HG03354 (cell line): Measurements from ENCODE around the gene IPP.
A peak's percentile ranks its signal among the peaks of the same experiment; 100 is the strongest.
"Not testable (repeated sequence)": the region's sequence is repeated elsewhere in the genome, so short reads cannot be mapped to it uniquely, and the experiment has no call there.

Experiments
- ATAC-seq: cut with Tn5 transposase; IDR thresholded peaks from one replicate; pipeline ENCODE4 v1.9.1; 2021; ENCODE audit warnings: mild to moderate bottlenecking; ENCODE audit not compliant: unreplicated experiment, poor library complexity, severe bottlenecking

The IPP gene

GRCh38 chr1:45751039-45751838, 786 bp upstream of the IPP start:
- not testable (repeated sequence) for ATAC-seq

- ATAC-seq, result no peak
Measured at GRCh38 chr1:45746922-45747321, 3.5 kb downstream of the IPP start.

GRCh38 chr1:45739641-45740156, 10.8 kb downstream of the IPP start:
- not testable (repeated sequence) for ATAC-seq

GRCh38 chr1:45739137-45739536, 11.3 kb downstream of the IPP start:
- ATAC-seq, result no peak

GRCh38 chr1:45730780-45731319, 19.6 kb downstream of the IPP start:
- no peak for ATAC-seq

GRCh38 chr1:45730075-45730779, 20.2 kb downstream of the IPP start:
- ATAC-seq, result no peak

- not testable (repeated sequence) for ATAC-seq
Measured at GRCh38 chr1:45726007-45726406, 24.4 kb downstream of the IPP start.

- no peak for ATAC-seq
Measured at GRCh38 chr1:45723248-45723930, 27.1 kb downstream of the IPP start.

- ATAC-seq, result no peak
Measured at GRCh38 chr1:45722809-45723208, 27.6 kb downstream of the IPP start.

GRCh38 chr1:45721207-45721606, 29.2 kb downstream of the IPP start:
- ATAC-seq, result no peak

- no peak for ATAC-seq
Measured at GRCh38 chr1:45718289-45718688, 32.2 kb downstream of the IPP start.

GRCh38 chr1:45717386-45717785, 33.1 kb downstream of the IPP start:
- ATAC-seq, result not testable (repeated sequence)

GRCh38 chr1:45716700-45717099, 33.8 kb downstream of the IPP start:
- no peak for ATAC-seq

GRCh38 chr1:45713711-45714110, 36.7 kb downstream of the IPP start:
- ATAC-seq, result no peak

GRCh38 chr1:45704637-45705036, 45.8 kb downstream of the IPP start:
- ATAC-seq, result no peak

GRCh38 chr1:45694823-45695222, 55.6 kb downstream of the IPP start:
- no peak for ATAC-seq

- ATAC-seq, result not testable (repeated sequence)
Measured at GRCh38 chr1:45693811-45694210, 56.6 kb downstream of the IPP start.

- ATAC-seq, result peak; percentile 23
Measured at GRCh38 chr1:45687754-45688740, 62.4 kb downstream of the IPP start, which contains the start of gene TMEM69. TMEM69 (plus strand) TSS chr1:45688181; CDS start chr1:45691069, 2,888 bp downstream.
